H9 (cell line): Measurements from ENCODE around the gene ELK1. TPM values are rescaled to one million over a fixed set of nuclear protein-coding genes. Genes with fewer than 3 reads are reported as not detected.

Experiments used
- DNase-seq: peaks from one replicate; pipeline ENCODE4 v3.0.0-alpha.2; 2017
- H2AFZ ChIP-seq: one replicate; pipeline ENCODE4 v1.6.1; 2013; ENCODE audit warnings: mild to moderate bottlenecking, low read length, control low read depth, moderate library complexity
- H2AK5ac ChIP-seq: 2 replicates; pipeline ENCODE4 v1.6.1; 2013; ENCODE audit warnings: low read length, control low read depth, mixed read lengths; ENCODE audit not compliant: insufficient read length
- H2BK120ac ChIP-seq: one replicate; pipeline ENCODE4 v1.6.1; 2013; ENCODE audit warnings: low read depth, mild to moderate bottlenecking, low read length, control low read depth, inconsistent platforms; ENCODE audit not compliant: poor library complexity, severe bottlenecking
- H2BK12ac ChIP-seq: 2 replicates; pipeline ENCODE4 v1.6.1; 2013; ENCODE audit warnings: low read length, control low read depth, mixed read lengths, low read depth; ENCODE audit not compliant: insufficient read length
- H2BK15ac ChIP-seq: 2 replicates; pipeline ENCODE4 v1.6.1; 2013; ENCODE audit warnings: low read depth, low read length, control low read depth
- H2BK20ac ChIP-seq: one replicate; pipeline ENCODE4 v1.6.1; 2013; ENCODE audit warnings: low read depth, mild to moderate bottlenecking, low read length, control low read depth, inconsistent platforms; ENCODE audit not compliant: poor library complexity, severe bottlenecking
- H2BK5ac ChIP-seq: 2 replicates; pipeline ENCODE4 v1.6.1; 2013; ENCODE audit warnings: low read length, control low read depth, mixed read lengths; ENCODE audit not compliant: insufficient read length
- H3K14ac ChIP-seq: 2 replicates; pipeline ENCODE4 v1.6.1; 2013; ENCODE audit warnings: low read length, control low read depth; ENCODE audit not compliant: insufficient read depth
- H3K18ac ChIP-seq: 2 replicates; pipeline ENCODE4 v1.6.1; 2013; ENCODE audit warnings: low read depth, mild to moderate bottlenecking, mixed read lengths, low read length, control low read depth; ENCODE audit not compliant: insufficient read length
- H3K23ac ChIP-seq: 2 replicates; pipeline ENCODE4 v1.6.1; 2013; ENCODE audit warnings: low read length, control low read depth, mixed read lengths, low read depth; ENCODE audit not compliant: insufficient read length
- H3K23me2 ChIP-seq: 2 replicates; pipeline ENCODE4 v1.6.1; 2013; ENCODE audit warnings: low read depth, mild to moderate bottlenecking, mixed read lengths, low read length, control low read depth; ENCODE audit not compliant: insufficient read length, poor library complexity, severe bottlenecking
- H3K27ac ChIP-seq: 2 replicates; pipeline ENCODE4 v1.5.1; 2013; ENCODE audit warnings: low read length, control low read depth, mixed read lengths, low read depth; ENCODE audit not compliant: insufficient read length
- H3K27me3 ChIP-seq: 2 replicates; pipeline ENCODE4 v1.6.1; 2013; ENCODE audit warnings: low read length, control low read depth, inconsistent platforms; ENCODE audit not compliant: insufficient read depth
- H3K4ac ChIP-seq: 2 replicates; pipeline ENCODE4 v1.6.1; 2013; ENCODE audit warnings: low read depth, mild to moderate bottlenecking, control low read depth, inconsistent platforms, low read length, moderate library complexity
- H3K4me1 ChIP-seq: 2 replicates; pipeline ENCODE4 v1.6.1; 2013; ENCODE audit warnings: low read length, control low read depth, inconsistent platforms; ENCODE audit not compliant: insufficient read depth
- H3K4me2 ChIP-seq: 2 replicates; pipeline ENCODE4 v1.6.1; 2013; ENCODE audit warnings: low read length, control low read depth, mixed read lengths; ENCODE audit not compliant: insufficient read length, insufficient read depth
- H3K56ac ChIP-seq: 2 replicates; pipeline ENCODE4 v1.6.1; 2013; ENCODE audit warnings: low read depth, mild to moderate bottlenecking, mixed read lengths, low read length, control low read depth; ENCODE audit not compliant: insufficient read length
- H3K79me1 ChIP-seq: 2 replicates; pipeline ENCODE4 v1.6.1; 2013; ENCODE audit warnings: low read depth, mild to moderate bottlenecking, moderate library complexity, low read length, control low read depth, inconsistent platforms; ENCODE audit not compliant: insufficient read depth, poor library complexity, severe bottlenecking
- H3K79me2 ChIP-seq: 2 replicates; pipeline ENCODE4 v1.6.1; 2013; ENCODE audit warnings: low read length, control low read depth, inconsistent platforms; ENCODE audit not compliant: insufficient read depth
- H3K9ac ChIP-seq: 2 replicates; pipeline ENCODE4 v1.6.1; 2013; ENCODE audit warnings: low read length, control low read depth, mixed read lengths; ENCODE audit not compliant: insufficient read length; ENCODE audit errors: extremely low read depth
- H3K9me3 ChIP-seq: one replicate; pipeline ENCODE4 v1.6.1; 2013; ENCODE audit warnings: low read depth, low read length, inconsistent platforms; ENCODE audit not compliant: control insufficient read depth
- H3T11ph ChIP-seq: one replicate; pipeline ENCODE4 v1.6.1; 2013; ENCODE audit warnings: mild to moderate bottlenecking, low read length, control low read depth, inconsistent platforms
- H4K20me1 ChIP-seq: one replicate; pipeline ENCODE4 v1.6.1; 2013; ENCODE audit not compliant: control insufficient read depth, insufficient read length, insufficient read depth
- H4K5ac ChIP-seq: 2 replicates; pipeline ENCODE4 v1.6.1; 2013; ENCODE audit warnings: low read depth, mild to moderate bottlenecking, mixed read lengths, low read length, control low read depth; ENCODE audit not compliant: insufficient read length
- H4K8ac ChIP-seq: replicated peaks from 2 replicates; pipeline ENCODE4 v1.6.1; 2013; ENCODE audit warnings: low read length, control low read depth, mixed read lengths, low read depth; ENCODE audit not compliant: insufficient read length
- H4K91ac ChIP-seq: 2 replicates; pipeline ENCODE4 v1.6.1; 2013; ENCODE audit warnings: low read depth, mild to moderate bottlenecking, moderate library complexity, mixed read lengths, low read length, control low read depth; ENCODE audit not compliant: insufficient read length
- H3K27ac Mint-ChIP-seq, 3 experiments: 2 replicates in 2 of 3; 3 replicates in 1 of 3; pipeline ENCODE4 v1.8.0; 2020 to 2021; ENCODE audit warnings: mixed read lengths in 3 of 3, mild to moderate bottlenecking in 1 of 3, moderate library complexity in 1 of 3
- H3K27me3 Mint-ChIP-seq: 2 replicates; pipeline ENCODE4 v1.8.0; 2021; ENCODE audit warnings: low read depth, mild to moderate bottlenecking, moderate library complexity, mixed read lengths
- H3K36me3 Mint-ChIP-seq, 3 experiments: 2 replicates in 2 of 3; 3 replicates in 1 of 3; pipeline ENCODE4 v1.8.0; 2020 to 2021; ENCODE audit warnings: low read depth in 3 of 3, mixed read lengths in 3 of 3; ENCODE audit not compliant: insufficient read depth in 1 of 3
- H3K4me1 Mint-ChIP-seq, 2 experiments: 2 replicates each; pipeline ENCODE4 v1.8.0; 2020; ENCODE audit warnings: mixed read lengths in 2 of 2
- H3K4me3 Mint-ChIP-seq, 2 experiments: 2 replicates in 1 of 2; 3 replicates in 1 of 2; pipeline ENCODE4 v1.8.0; 2020 to 2021; ENCODE audit warnings: mild to moderate bottlenecking in 2 of 2, mixed read lengths in 2 of 2, moderate library complexity in 1 of 2
- H3K9me3 Mint-ChIP-seq, 2 experiments: 2 replicates in 1 of 2; 3 replicates in 1 of 2; pipeline ENCODE4 v1.8.0; 2020; ENCODE audit warnings: mild to moderate bottlenecking in 2 of 2, mixed read lengths in 2 of 2, moderate library complexity in 1 of 2
- CTCF ChIP-seq: fragments of 200-600 bp; sonication (generic); conservative IDR thresholded peaks from 3 replicates; pipeline ENCODE4 v1.8.0; 2021; ENCODE audit warnings: antibody characterized with exemption, mild to moderate bottlenecking
- WGBS: extraction: QIAGEN DNeasy Blood & Tissue Kit; methylation state at CpG from one replicate; pipeline ENCODE4 v1.1.7; 2013; ENCODE audit warnings: missing lambda C conversion rate, low lambda C conversion rate, mixed read lengths; ENCODE audit not compliant: insufficient read length; ENCODE audit errors: extremely low coverage; 5-methylcytosine and 5-hydroxymethylcytosine counted together
- total RNA-seq: library from RNA; stranded (reverse); gene quantifications from 2 replicates; pipeline ENCODE4 v1.2.1, GENCODE V29; 2021

Gene ELK1
- total RNA-seq, 1 experiment from 2014 or later = 49.8 TPM

GRCh38 chrX:47625365-47625764 lies 25.0 kb downstream of the ELK1 start:
- H3K27ac Mint-ChIP-seq = no peak overlapping the region; a peak in 1 of 7 replicates
- no peak overlapping the region for H3K4me3 Mint-ChIP-seq
- peaks cover 67 to 85% of the 10 kb centered on the region in 2 experiments for H3K9me3 Mint-ChIP-seq

More at GRCh38 chrX:47625365-47625764, 25.0 kb downstream of the ELK1 start:
- no peaks in the 10 kb centered on the region for H3K27me3 ChIP-seq
- no peak overlapping the region for H4K5ac ChIP-seq
- H2BK120ac ChIP-seq = no peak overlapping the region
- no peak overlapping the region for H2AK5ac ChIP-seq
- H2BK15ac ChIP-seq = no peak overlapping the region
- no peak overlapping the region for H3T11ph ChIP-seq
- H2BK20ac ChIP-seq = no peak overlapping the region
- no peak overlapping the region for H2BK5ac ChIP-seq
- no peaks in the 10 kb centered on the region for H3K79me1 ChIP-seq
- no peak overlapping the region for H3K18ac ChIP-seq
- H3K4me1 ChIP-seq = peaks cover 5% of the 10 kb centered on the region; the same call in 1 of the 2 replicates
- H3K4ac ChIP-seq = no peak overlapping the region
- no peak overlapping the region for H3K23ac ChIP-seq
- no peaks in the 10 kb centered on the region for H3K23me2 ChIP-seq
- H2BK12ac ChIP-seq = no peak overlapping the region
- H4K8ac ChIP-seq = no peak overlapping the region
- no peak for DNase-seq
- no peak overlapping the region for H3K27ac ChIP-seq
- no peak overlapping the region for H3K56ac ChIP-seq
- no peak overlapping the region for H2AFZ ChIP-seq
- H3K4me2 ChIP-seq = no peak overlapping the region
- peaks cover 0 to 11% (median 7%) of the 10 kb centered on the region in 3 experiments; a peak in 4 of 7 replicates for H3K36me3 Mint-ChIP-seq
- peaks cover 12 to 27% of the 10 kb centered on the region in 2 experiments for H3K4me1 Mint-ChIP-seq
- H3K9ac ChIP-seq = no peak overlapping the region
- no peak overlapping the region for H3K14ac ChIP-seq
- no peak overlapping the region for H4K91ac ChIP-seq
- no peak for TF ChIP-seq CTCF
- no CpG with 5 or more reads among the region's 2 CpGs for WGBS
- H4K20me1 ChIP-seq = no peaks in the 10 kb centered on the region
- peaks cover 12% of the 10 kb centered on the region for H3K27me3 Mint-ChIP-seq
- H3K79me2 ChIP-seq = no peaks in the 10 kb centered on the region
- peaks cover 55% of the 10 kb centered on the region for H3K9me3 ChIP-seq
